H1 (cell line): ENCODE data around the gene PIGC.

Experiments used
- BRCA1 ChIP-seq: IDR thresholded peaks from 2 replicates; pipeline ENCODE4 v1.6.1; 2012; ENCODE audit warnings: low read depth, low read length, improper control_type of control experiment
- CTCF ChIP-seq, 3 experiments: IDR thresholded peaks; 1 replicate in 2 of 3; 2 replicates in 1 of 3; pipeline versions ENCODE4 v1.5.1 to v1.6.1; 2011; ENCODE audit warnings: low read length in 3 of 3, mild to moderate bottlenecking in 3 of 3, inconsistent platforms in 2 of 3, low read depth in 1 of 3, moderate library complexity in 1 of 3; ENCODE audit not compliant: insufficient read depth in 1 of 3; ENCODE audit errors: control extremely low read depth in 1 of 3
- EZH2 ChIP-seq: fragments of 200-600 bp; sonication (generic); IDR thresholded peaks from 2 replicates; pipeline ENCODE4 v1.7.1; 2012; ENCODE audit warnings: low read depth, mild to moderate bottlenecking, moderate library complexity, low read length, inconsistent platforms; ENCODE audit not compliant: severe bottlenecking
- POLR2A ChIP-seq, 2 experiments: IDR thresholded peaks; 1 replicate in 1 of 2; 2 replicates in 1 of 2; pipeline ENCODE4 v1.6.1; 2011; ENCODE audit warnings: low read depth in 2 of 2, low read length in 2 of 2, mild to moderate bottlenecking in 2 of 2; ENCODE audit errors: control extremely low read depth in 1 of 2
- YY1 ChIP-seq: IDR thresholded peaks from 2 replicates; pipeline ENCODE4 v1.6.1; 2011; ENCODE audit warnings: low read depth, mild to moderate bottlenecking, low read length

DNA sequence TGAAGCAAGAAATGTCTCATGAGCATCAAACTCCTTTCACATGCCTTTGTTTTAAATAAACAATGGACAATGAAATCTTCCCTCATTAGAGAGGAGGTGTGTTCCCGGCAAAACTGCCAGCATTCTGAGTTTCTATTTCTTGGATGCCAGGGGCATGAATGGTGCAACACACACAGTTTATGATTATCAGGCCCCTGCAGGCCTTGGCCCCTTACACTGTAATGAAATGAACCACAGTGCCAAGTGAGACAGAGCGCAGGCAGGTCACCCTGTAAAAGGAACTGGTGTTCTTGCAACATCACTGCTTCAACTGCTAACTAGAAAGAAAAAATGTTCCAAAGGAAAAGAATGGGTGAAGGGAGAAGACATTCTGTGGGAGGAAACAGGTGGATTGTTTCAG is 3.8 kb upstream of the PIGC start:
- TF ChIP-seq EZH2: no peak
- no peak for TF ChIP-seq POLR2A (IDR thresholded peaks at IDR 0.05; ENCODE audit: control extremely low read depth in 1 of 2, low read depth in 2 of 2, low read length in 2 of 2)
- TF ChIP-seq YY1: no peak
- no peak for TF ChIP-seq BRCA1
- no peak for TF ChIP-seq CTCF (IDR thresholded peaks at IDR 0.05; ENCODE audit: control extremely low read depth in 1 of 3, insufficient read depth in 1 of 3, low read depth in 1 of 3, low read length in 3 of 3)
